SJCRH30 (cell line): ENCODE data around the gene GJA5. TPM values are rescaled to one million over a fixed set of nuclear protein-coding genes. Genes with fewer than 3 reads are reported as not detected.

Source experiments
- DNase-seq, 2 experiments: peaks; one replicate each; pipeline ENCODE4 v3.0.0-alpha.2; 2015 to 2020
- H3K27ac ChIP-seq: fragments of 250-450 bp; sonication (Bioruptor Pico); 2 replicates; pipeline ENCODE4 v1.5.1; 2020; ENCODE audit warnings: mild to moderate bottlenecking, moderate library complexity
- H3K27me3 ChIP-seq: fragments of 250-450 bp; sonication (Bioruptor Pico); 2 replicates; pipeline ENCODE4 v1.5.1; 2020; ENCODE audit warnings: mild to moderate bottlenecking, moderate library complexity
- H3K36me3 ChIP-seq: fragments of 250-450 bp; sonication (Bioruptor Pico); 2 replicates; pipeline ENCODE4 v1.5.1; 2020; ENCODE audit warnings: mild to moderate bottlenecking, moderate library complexity
- H3K4me1 ChIP-seq: fragments of 250-450 bp; sonication (Bioruptor Pico); 2 replicates; pipeline ENCODE4 v1.5.1; 2020; ENCODE audit warnings: mild to moderate bottlenecking, moderate library complexity
- H3K4me3 ChIP-seq: fragments of 250-450 bp; sonication (Bioruptor Pico); 2 replicates; pipeline ENCODE4 v1.5.1; 2020; ENCODE audit warnings: mild to moderate bottlenecking, moderate library complexity
- H3K9me3 ChIP-seq: fragments of 250-450 bp; sonication (Bioruptor Pico); replicated peaks from 2 replicates; pipeline ENCODE4 v1.5.1; 2020; ENCODE audit warnings: mild to moderate bottlenecking, moderate library complexity
- total RNA-seq: library from RNA; depleted of rRNA; stranded (reverse); fragments of >200 nt; shearing (Covaris generic); gene quantifications from 2 replicates; pipeline ENCODE4 v1.2.3, GENCODE V29; 2014; rRNA removed

GJA5 gene
- not detected in 2 replicates for total RNA-seq

DNA sequence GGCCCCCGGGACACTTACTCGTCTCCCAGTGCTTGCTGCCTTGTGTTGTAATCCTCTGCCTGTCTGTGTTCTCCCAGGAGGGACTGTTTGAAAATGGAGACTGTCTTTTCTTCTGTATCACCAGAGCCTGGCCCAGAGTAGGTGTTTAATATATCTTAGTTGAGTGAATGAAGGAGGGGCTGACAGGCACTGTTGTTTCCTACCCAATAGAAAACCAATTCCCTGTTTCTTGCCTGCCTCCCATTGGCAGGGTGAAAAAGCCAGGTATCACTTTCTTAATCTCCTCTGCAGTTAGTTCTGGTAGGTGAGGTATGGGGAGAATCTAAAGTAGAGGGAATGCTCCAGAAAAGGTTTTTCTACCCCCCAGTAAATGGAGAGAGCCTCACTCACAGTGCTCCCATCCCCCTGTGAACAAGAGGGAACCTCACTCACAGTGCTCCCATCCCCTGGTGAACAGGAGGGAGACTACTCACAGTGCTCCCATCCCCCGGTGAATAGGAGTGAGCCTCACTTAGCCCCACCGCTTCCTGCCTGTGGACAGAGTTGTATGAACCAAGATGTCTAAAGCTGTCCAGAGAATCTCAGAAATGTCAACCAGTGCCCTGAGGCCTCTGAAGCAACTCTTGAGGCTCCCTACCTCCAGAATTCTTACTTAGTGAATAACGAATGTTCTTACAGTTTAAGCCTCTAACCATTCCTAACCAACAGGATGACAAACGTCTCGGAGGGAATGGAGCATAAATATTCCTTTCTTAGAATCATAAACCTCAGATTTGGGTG, at the start of gene GJA5:
Gene GJA5, minus strand, starts transcription at position 122 of the 780 bp plus-strand sequence. CDS start 1,364 bp downstream, outside the sequence.
- Histone ChIP-seq H3K27ac (no peak within 1 kb of the TSS), H3K9me3 (no peaks in the 10 kb centered on the region), H3K4me3 (no peak within 1 kb of the TSS), H3K27me3 (no peaks in the 10 kb centered on the region), H3K4me1 (no peaks in the 10 kb centered on the region), H3K36me3 (no peaks in the 10 kb centered on the region)
- DNase-seq: no peak

DNA sequence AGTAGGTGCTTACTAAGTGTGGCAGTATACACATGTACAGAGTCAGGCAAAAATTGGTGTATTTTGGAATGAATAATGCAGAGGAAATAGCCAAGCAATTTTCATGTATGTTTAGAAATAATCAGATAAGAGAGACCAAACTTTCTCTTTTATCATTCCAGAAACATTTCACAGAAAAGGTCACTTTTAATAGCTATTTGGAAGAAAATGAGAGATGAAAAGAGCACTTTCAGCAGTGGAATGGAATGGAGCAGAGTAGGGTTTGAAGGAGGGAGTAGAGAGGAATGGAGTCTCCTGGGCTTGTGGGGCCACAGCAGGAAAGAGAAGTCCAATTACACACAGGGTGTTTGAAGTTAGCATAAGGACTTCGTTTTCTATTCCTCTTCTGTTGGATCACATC, 48.8 kb upstream of the GJA5 start:
- no peak for DNase-seq
- Histone ChIP-seq H3K9me3 (no peaks in the 10 kb centered on the region), H3K36me3 (no peaks in the 10 kb centered on the region), H3K4me1 (no peaks in the 10 kb centered on the region), H3K27ac (no peak overlapping the region), H3K4me3 (no peak overlapping the region), H3K27me3 (no peaks in the 10 kb centered on the region)

DNA sequence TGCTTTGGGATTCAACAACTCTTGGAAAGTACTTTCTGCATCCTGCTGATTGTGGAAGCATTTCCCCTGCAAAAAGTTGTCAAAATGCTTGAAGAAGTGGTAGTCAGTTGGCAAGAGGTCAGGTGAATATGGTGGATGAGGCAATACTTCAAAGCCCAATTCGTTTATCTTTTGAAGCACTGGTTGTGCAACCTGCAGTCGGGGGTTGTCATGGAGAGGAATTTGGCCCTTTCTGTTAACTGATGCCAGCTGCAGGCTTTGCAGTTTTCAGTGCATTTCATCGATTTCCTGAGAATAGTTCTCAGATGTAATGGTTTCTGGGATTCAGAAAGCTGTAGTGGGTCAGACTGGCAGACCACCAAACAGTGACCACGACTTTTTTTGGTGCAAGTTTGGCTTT, 47.6 kb upstream of the GJA5 start:
- no peaks in the 10 kb centered on the region for H3K36me3 ChIP-seq
- no peaks in the 10 kb centered on the region for H3K9me3 ChIP-seq
- H3K27ac ChIP-seq: no peak overlapping the region
- H3K27me3 ChIP-seq: no peaks in the 10 kb centered on the region
- no peaks in the 10 kb centered on the region for H3K4me1 ChIP-seq
- DNase-seq: no peak
- no peak overlapping the region for H3K4me3 ChIP-seq

DNA sequence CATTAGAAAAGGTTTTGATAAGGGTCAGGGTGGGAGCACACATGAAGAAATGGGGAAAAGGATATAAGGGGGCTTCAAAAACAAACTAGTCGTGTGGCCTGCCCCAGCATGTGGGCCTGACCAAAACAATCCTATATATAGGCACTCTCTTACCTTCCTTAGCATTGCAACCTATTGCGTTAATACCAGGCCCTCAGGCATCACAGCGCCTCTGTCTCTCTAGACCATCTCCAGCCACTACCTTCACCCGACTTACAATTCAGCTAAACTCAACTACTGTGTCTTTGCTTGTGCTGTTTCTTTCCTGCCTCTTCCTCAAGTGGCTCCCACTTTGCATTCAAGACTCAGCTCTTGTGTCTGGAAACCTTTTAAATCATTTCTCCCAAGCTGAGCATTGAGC, 47.0 kb upstream of the GJA5 start:
- Histone ChIP-seq H3K4me1 (no peaks in the 10 kb centered on the region), H3K27me3 (no peaks in the 10 kb centered on the region), H3K9me3 (no peaks in the 10 kb centered on the region), H3K36me3 (no peaks in the 10 kb centered on the region), H3K4me3 (no peak overlapping the region), H3K27ac (no peak overlapping the region)
- DNase-seq: no peak

DNA sequence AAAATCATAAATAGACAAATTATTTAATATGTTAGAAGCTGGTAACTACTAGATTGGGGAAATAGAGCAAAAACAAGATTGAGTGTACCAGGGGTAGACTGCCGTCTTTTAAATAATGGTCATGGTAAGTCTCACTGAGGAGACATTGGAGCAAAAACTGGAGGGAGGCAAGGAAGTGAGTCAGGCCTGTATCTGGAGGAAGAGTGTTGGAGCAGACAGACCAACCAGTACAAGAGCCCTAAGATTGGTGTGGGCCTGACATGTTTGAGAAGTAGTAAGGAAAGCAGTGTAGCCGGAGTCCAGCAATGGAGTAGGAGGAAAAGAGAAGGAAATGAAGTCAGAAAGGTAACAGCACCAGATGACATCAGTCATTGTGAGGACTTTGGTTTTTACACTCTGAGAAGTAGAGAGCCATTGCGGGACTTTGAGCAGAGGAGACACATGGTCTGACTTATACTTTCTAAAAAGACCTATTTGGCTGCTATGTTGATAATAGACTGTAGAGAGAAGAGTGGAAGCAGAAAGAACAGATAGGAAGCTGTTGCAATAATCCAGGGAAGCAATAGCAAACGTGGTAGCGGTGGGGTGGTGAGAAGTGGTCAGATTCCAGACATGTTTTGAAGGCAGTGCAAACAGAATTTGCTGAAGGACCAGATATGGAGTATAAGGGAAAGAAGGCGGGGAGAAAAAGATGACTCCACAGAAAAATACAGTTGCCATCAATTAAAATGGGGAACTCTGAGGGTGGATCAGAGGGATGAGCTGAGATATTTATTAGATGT, 44.7 kb upstream of the GJA5 start:
- no peaks in the 10 kb centered on the region for H3K27me3 ChIP-seq
- H3K9me3 ChIP-seq: no peaks in the 10 kb centered on the region
- no peaks in the 10 kb centered on the region for H3K36me3 ChIP-seq
- no peak for DNase-seq
- no peaks in the 10 kb centered on the region for H3K4me1 ChIP-seq
- no peak overlapping the region for H3K27ac ChIP-seq
- no peak overlapping the region for H3K4me3 ChIP-seq

DNA sequence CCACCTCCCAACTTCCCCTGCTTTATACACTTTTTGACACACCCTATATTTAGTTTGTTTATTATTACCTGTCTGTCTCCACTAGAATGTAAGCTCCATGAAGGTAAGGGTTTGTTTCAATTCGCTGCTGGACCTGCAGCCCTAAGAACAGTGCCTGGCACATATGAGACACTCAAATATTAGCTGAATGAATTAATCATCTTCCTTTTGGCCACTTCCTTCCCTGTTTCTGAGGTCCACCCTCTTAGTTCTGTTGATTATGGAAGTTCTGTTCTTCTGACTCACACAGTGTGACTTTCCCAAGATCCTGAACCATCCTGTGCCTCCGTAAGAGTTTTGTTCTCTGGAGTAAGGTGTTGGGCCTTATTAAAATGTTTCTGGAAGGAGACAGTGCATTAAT, 40.4 kb upstream of the GJA5 start:
- Histone ChIP-seq H3K27me3 (no peaks in the 10 kb centered on the region), H3K36me3 (no peaks in the 10 kb centered on the region), H3K4me3 (no peak overlapping the region), H3K27ac (no peak overlapping the region), H3K4me1 (no peaks in the 10 kb centered on the region), H3K9me3 (no peaks in the 10 kb centered on the region)
- no peak for DNase-seq

DNA sequence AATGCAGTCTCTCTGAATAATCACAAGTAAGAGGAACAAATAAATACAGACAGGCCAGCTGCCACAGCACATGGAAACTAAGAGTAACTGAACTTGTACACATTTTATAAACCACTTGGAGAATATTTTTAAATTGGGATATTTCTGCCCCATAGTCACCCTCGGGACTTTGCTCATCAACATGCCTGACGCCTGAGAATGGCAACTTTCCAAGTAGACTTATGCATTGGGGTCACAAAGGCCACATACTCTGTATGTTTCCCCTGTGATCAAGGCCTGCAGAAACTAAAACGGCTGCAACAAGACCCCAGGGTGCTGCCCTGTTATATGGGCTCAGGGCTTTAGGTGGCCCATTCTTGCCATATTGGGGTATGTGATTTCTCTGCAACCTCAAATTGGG, 38.3 kb upstream of the GJA5 start:
- Histone ChIP-seq H3K4me3 (no peak overlapping the region), H3K9me3 (no peaks in the 10 kb centered on the region), H3K4me1 (no peaks in the 10 kb centered on the region), H3K27me3 (no peaks in the 10 kb centered on the region), H3K36me3 (no peaks in the 10 kb centered on the region), H3K27ac (no peak overlapping the region)
- DNase-seq: no peak

DNA sequence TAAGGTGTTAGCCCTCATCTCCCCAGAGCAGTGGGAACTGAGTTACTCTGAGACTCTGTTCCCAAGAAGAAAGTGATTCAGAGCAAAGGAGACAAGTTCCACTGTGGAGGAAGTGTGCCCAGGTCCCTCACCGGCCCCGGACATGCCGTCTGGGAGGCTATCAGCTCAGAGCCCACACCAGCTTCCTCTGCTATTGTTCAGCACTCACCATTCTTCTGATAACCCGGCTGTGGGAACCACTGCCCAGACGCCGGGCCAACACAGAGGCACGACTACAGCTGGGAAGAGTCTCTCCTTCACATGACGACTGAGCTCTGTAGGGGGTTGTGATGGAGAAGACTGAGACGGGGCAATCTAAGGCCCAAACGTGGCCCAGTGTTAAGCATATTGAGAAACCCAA, 34.2 kb upstream of the GJA5 start:
- no peak overlapping the region for H3K27ac ChIP-seq
- no peaks in the 10 kb centered on the region for H3K9me3 ChIP-seq
- H3K4me1 ChIP-seq: no peaks in the 10 kb centered on the region
- no peaks in the 10 kb centered on the region for H3K36me3 ChIP-seq
- no peak overlapping the region for H3K4me3 ChIP-seq
- no peak for DNase-seq
- no peaks in the 10 kb centered on the region for H3K27me3 ChIP-seq

DNA sequence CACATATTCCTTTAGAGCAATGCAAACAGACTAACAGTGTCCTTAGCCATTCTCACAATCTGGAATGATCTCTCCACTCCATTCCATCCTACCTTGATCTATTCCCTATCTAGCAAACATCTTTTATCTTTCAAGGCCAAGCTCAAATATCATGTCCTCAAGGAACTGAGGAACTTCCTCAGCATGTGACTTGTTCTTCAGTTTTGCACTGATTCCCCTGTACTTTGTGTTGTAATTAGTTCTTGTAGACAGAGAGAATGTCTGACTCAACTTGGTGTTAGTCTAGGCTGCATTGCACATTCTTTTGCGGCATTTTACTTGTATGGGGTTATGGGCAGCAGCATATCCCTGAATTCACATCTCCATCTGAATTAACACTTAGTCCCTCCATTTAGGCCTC, 31.5 kb upstream of the GJA5 start:
- Histone ChIP-seq H3K36me3 (no peaks in the 10 kb centered on the region), H3K27ac (no peak overlapping the region), H3K4me3 (no peak overlapping the region), H3K27me3 (no peaks in the 10 kb centered on the region), H3K9me3 (no peaks in the 10 kb centered on the region), H3K4me1 (no peaks in the 10 kb centered on the region)
- no peak for DNase-seq

DNA sequence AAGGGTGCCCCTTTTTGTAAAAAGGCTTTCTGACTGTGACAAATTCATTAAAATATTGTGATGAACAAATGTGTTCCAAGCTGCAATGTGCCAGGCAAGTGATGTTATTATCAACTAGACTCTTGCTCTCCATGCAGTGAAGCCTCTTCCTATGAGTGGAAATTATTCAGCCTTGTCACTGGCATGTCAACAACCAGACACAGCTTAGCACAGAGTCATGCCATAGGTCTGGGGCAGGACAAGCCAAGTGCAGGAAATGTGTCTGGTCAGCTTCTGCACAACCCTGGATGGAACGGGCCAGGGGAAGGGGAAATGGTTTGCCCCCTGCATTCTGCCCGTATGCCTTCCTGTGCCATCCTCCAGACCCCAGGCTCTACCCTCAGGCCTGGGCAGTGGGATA, 27.4 kb upstream of the GJA5 start:
- no peak overlapping the region for H3K27ac ChIP-seq
- DNase-seq: no peak
- no peaks in the 10 kb centered on the region for H3K36me3 ChIP-seq
- H3K4me1 ChIP-seq: no peaks in the 10 kb centered on the region
- no peaks in the 10 kb centered on the region for H3K27me3 ChIP-seq
- no peaks in the 10 kb centered on the region for H3K9me3 ChIP-seq
- H3K4me3 ChIP-seq: no peak overlapping the region

DNA sequence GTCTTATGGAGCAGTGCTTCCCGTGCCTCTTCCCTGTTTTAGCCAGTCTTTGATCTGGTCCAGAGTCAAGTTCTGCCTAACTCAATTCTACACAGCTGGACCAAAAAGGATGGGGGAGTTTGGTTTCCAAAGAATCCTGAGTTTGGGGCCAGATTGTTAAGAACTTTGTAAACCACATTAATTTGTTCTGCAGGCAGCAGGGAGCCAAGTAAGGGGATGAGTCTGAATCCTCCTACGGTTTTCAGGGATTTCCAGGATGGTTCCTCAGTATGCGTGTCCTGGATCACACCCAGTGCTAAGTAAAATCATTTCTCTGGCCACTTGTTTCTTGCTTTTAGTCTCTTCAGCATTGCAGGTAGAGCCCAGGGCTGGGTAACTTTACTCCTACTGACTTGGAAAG, 26.1 kb upstream of the GJA5 start:
- no peaks in the 10 kb centered on the region for H3K27me3 ChIP-seq
- DNase-seq: no peak
- H3K27ac ChIP-seq: no peak overlapping the region
- no peaks in the 10 kb centered on the region for H3K9me3 ChIP-seq
- H3K4me3 ChIP-seq: no peak overlapping the region
- H3K36me3 ChIP-seq: no peaks in the 10 kb centered on the region
- no peaks in the 10 kb centered on the region for H3K4me1 ChIP-seq

DNA sequence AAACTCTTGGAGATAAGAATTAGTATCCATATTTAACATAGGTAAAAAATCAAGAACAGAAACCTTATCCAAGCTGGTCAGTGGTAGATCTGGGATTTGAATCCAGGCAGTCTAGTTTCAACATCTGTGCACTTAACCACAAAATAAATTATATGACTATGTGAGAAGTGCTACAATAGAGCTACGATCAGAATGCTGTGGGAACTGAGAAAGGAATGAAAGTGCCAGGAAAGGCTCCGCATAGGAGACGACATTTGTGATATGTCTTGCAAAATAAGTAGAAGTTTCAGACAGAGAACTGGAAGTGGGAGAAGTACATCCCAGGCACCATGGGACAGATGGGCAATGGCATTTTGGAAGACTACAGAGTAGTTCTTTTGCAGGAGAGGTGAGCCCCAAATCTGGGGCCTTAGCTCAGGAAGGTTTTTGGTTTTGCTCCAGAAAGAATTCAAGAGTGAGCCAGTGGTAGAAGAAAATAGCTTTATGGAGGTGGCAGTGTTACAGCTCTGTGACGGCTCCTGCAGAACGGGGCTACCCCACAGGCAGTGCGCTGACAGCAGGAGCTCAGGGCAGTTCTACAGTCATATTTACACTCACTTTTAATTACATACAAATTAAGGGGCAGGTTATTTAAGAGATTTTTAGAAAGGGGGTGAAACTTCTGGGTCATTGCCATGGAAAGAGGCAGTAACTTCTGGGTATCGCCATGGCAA, 25.5 kb upstream of the GJA5 start:
- no peak overlapping the region for H3K27ac ChIP-seq
- H3K4me3 ChIP-seq: no peak overlapping the region
- H3K4me1 ChIP-seq: no peaks in the 10 kb centered on the region
- H3K9me3 ChIP-seq: no peaks in the 10 kb centered on the region
- DNase-seq: no peak
- no peaks in the 10 kb centered on the region for H3K36me3 ChIP-seq
- no peaks in the 10 kb centered on the region for H3K27me3 ChIP-seq

DNA sequence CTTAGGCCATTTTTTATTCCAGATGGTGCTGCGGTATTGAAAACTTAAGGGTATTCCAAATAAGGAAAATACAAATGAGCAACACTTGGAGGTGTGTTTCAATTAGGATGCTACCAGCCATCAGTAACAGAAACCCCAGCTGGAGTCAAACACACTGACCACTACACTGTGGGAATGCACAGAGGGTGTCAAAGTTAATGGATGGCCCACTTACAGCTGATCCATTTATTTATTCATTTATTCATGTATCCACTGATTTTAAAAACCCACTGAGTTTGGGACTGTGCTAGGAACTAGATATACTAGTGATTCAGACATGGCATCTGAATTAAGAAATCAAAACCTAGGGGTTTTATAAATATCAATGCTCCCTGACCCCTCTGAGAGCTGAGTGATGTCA, 24.5 kb upstream of the GJA5 start:
- H3K27ac ChIP-seq: no peak overlapping the region
- H3K27me3 ChIP-seq: no peaks in the 10 kb centered on the region
- H3K4me1 ChIP-seq: no peaks in the 10 kb centered on the region

DNA sequence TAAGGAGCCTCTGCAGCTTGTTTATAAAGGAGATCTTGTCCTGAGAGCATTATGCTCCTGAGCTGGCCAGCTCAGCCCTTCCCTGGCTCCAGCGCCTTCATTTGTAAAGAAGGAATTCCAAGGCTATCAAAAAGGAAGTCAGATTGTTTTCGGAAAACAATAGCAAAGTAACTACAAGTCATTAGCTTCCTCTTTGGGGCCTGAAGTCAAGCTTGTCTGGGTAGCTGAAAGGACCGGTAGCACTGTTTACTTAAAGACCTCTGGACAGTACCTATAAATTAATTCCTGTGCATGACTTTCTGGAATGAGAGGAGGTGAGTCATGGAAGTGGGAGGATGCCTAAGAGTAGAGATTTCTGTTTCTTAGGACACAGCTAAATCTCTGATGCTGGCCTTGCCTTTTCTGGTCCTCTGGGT, 20.7 kb upstream of the GJA5 start:
- Histone ChIP-seq H3K9me3 (no peaks in the 10 kb centered on the region), H3K4me1 (no peaks in the 10 kb centered on the region), H3K27ac (no peak overlapping the region), H3K4me3 (no peak overlapping the region), H3K27me3 (no peaks in the 10 kb centered on the region), H3K36me3 (no peaks in the 10 kb centered on the region)
- DNase-seq: no peak

More for the DNA sequence above, 24.5 kb upstream of the GJA5 start:
- Histone ChIP-seq H3K4me3 (no peak overlapping the region), H3K36me3 (no peaks in the 10 kb centered on the region), H3K9me3 (no peaks in the 10 kb centered on the region)
- DNase-seq: no peak

DNA sequence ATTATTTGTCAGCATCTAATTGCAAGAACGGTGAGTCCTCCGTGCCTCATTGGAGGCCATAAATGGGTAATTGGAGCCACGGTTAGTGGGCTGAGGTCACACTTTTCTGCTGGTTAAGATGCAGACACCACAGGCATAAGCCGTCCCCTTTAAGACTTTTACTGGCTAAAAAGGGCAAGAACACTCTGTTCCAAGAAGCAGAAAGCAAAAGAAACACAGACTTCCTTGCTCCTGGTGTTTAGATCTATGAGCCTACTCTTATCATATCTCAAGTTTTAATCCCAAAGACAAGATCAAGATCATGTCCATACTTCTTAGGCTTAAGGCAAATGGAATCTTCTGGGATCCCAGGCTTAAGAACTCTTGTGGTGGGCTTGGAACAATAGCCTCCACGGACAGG, 17.3 kb upstream of the GJA5 start:
- Histone ChIP-seq H3K36me3 (no peaks in the 10 kb centered on the region), H3K9me3 (no peaks in the 10 kb centered on the region), H3K27ac (no peak overlapping the region), H3K4me3 (no peak overlapping the region), H3K4me1 (no peaks in the 10 kb centered on the region), H3K27me3 (no peaks in the 10 kb centered on the region)
- no peak for DNase-seq
